Brain microvascular endothelial cell (primary cell): ENCODE data around the gene CAPN2.
A peak's percentile ranks its signal among the peaks of the same experiment; 100 is the strongest.

Experiments used
- DNase-seq: peaks from one replicate; pipeline ENCODE4 v3.0.0-alpha.2; 2020
- H3K27ac ChIP-seq: fragments of 250-450 bp; sonication (Bioruptor Pico); 2 replicates; pipeline ENCODE4 v1.5.1; 2020; ENCODE audit warnings: mild to moderate bottlenecking, moderate library complexity
- H3K27me3 ChIP-seq: fragments of 250-450 bp; sonication (Bioruptor Pico); replicated peaks from 2 replicates; pipeline ENCODE4 v1.5.1; 2020; ENCODE audit warnings: mild to moderate bottlenecking
- H3K36me3 ChIP-seq: fragments of 250-450 bp; sonication (Bioruptor Pico); replicated peaks from 2 replicates; pipeline ENCODE4 v1.5.1; 2020; ENCODE audit warnings: mild to moderate bottlenecking
- H3K4me3 ChIP-seq: 2 replicates; pipeline ENCODE4 v1.5.1; 2011; ENCODE audit warnings: low read depth, mild to moderate bottlenecking, control low read depth, low read length, moderate library complexity
- in situ Hi-C: cut with HindIII; loops from 2 replicates; pipeline ENCODE4 v1.10.0; 2017; ENCODE audit warnings: low sequenced_read_pairs, low pct_ligation_motif_present
- TF ChIP-seq, protein P1 (sequence below): IDR thresholded peaks from 2 replicates; pipeline ENCODE4 v1.5.1; 2011; ENCODE audit warnings: low read depth, mild to moderate bottlenecking, moderate library complexity, low read length, control low read depth, inconsistent platforms; ENCODE audit errors: missing control alignments

Gene CAPN2

DNA sequence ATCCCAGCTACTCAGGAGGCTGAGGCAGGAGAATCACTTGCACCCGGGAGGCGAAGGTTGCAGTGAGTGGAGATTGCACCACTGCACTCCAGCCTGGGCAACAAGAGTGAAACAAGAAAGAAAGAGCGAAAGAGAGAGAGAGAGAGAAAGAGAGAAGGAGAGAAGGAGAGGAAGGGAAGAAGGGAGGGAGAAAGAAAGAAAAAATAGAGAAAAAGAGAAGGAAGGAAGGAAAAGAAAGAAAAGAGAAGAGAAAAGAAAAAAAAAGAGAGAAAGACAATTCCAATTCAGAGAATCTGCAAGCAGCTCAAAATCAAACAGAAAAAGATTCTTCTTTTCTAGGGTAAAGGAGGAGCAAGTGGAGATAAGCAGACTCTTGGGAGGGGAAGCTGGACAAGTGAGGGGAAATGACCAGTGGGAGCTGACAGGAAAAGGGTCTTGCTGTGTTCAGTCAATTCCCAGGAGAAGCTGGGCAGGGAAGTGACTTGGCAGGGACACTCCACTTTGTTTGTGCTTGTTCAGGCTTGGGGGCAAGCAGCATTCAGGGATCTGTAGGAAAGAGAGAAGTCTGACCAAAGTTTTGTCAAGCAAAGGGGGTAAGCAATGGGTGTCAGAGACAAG, 3.6 kb upstream of the CAPN2 start:
- Histone ChIP-seq H3K27me3 (no peaks in the 10 kb centered on the region), H3K36me3 (peaks cover 7% of the 10 kb centered on the region), H3K27ac (peak overlapping the region; percentile 95), H3K4me3 (no peak overlapping the region)
- in situ Hi-C loops = no loop called here
- no peak for DNase-seq
- TF ChIP-seq, protein P1, sequence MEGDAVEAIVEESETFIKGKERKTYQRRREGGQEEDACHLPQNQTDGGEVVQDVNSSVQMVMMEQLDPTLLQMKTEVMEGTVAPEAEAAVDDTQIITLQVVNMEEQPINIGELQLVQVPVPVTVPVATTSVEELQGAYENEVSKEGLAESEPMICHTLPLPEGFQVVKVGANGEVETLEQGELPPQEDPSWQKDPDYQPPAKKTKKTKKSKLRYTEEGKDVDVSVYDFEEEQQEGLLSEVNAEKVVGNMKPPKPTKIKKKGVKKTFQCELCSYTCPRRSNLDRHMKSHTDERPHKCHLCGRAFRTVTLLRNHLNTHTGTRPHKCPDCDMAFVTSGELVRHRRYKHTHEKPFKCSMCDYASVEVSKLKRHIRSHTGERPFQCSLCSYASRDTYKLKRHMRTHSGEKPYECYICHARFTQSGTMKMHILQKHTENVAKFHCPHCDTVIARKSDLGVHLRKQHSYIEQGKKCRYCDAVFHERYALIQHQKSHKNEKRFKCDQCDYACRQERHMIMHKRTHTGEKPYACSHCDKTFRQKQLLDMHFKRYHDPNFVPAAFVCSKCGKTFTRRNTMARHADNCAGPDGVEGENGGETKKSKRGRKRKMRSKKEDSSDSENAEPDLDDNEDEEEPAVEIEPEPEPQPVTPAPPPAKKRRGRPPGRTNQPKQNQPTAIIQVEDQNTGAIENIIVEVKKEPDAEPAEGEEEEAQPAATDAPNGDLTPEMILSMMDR = no peak

DNA sequence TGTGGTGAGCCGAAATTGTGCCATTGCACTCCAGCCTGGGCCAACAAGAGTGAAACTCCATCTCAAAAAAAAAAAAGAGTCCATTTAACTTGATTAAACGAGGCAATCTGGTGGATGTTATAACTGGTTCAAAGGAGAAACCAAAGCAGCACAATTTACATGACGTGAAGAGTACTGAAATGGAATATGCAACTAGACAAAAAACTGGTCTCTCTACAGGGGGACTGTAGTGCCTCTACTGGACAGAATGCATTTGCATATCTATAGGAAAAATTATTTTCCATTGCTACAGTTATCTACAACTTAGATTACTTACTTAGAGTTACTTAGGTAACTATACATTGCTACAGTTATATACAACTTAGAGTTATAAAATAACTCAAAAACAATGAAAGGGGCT, 2.7 kb upstream of the CAPN2 start:
- DNase-seq = no peak
- TF ChIP-seq, protein P1 = peak; percentile 63
- Histone ChIP-seq H3K27ac (no peak overlapping the region), H3K36me3 (peaks cover 12% of the 10 kb centered on the region), H3K4me3 (no peak overlapping the region), H3K27me3 (no peaks in the 10 kb centered on the region)
- in situ Hi-C loops = no loop called here

DNA sequence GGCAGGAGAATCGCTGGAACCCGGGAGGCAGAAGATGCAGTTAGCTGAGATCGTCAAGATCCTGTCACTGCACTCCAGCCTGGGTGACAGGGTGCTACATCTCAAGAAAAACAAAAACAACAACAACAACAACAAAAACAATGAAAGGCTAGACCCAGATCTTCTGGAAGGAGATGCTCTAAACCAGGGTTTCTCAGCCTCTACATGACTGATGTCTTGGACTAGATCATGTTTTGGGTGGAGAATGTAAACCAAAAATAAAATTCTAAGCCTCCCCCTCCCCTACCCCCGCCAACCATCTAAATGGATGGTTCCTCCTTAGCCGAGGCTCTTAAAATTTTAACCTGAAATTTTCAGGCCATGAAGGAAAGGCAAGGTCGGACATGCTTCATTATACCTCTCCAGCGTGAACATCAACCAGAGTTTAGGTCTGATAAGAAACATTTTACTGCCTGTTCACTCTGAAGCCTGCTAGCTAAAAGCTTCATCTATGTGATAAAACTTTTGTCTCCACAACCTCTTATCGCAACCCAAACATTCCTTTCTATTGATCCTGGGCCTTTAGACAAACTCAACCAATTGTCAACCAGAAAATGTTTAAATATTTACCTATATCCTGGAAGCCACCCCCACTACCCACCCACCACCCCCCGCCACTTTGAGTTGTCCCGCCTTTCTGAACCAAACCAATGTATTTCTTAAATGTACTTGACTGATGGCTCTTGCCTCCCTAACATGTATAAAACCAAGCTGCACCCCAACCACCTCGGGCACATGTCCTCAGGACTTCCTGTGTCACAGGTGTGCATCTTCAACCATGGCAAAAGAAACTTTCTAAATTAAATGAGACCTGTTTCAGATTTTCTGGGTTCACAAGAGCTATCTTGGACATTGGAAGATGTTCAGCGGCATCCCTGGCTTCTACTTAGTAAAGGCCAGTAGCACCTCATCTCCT, 1.9 kb upstream of the CAPN2 start:
- Histone ChIP-seq H3K4me3 (no peak overlapping the region), H3K27me3 (no peaks in the 10 kb centered on the region), H3K27ac (no peak overlapping the region), H3K36me3 (peaks cover 16% of the 10 kb centered on the region)
- no peak for DNase-seq
- TF ChIP-seq, protein P1 = no peak
- in situ Hi-C loops = no loop called here

DNA sequence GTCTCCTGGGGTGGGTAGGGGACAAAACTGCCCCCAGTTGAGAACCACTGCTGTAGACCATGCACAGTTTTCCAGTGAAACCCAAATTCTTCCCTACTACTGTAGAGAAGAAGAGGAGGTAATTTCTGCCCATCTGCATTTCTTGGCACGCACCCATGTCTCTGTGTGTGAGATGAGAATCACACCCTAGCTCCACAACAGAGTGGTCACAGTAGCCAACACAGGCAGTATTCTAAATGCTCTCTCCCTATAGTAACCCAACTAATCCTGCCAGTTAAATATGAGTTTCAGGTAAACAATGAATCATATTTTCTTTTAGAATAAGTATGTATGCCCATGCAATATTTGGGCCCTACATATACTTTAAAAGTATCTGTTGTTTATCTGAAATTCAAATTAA, 1.2 kb upstream of the CAPN2 start:
- Histone ChIP-seq H3K27ac (no peak overlapping the region), H3K27me3 (no peaks in the 10 kb centered on the region), H3K4me3 (no peak overlapping the region), H3K36me3 (peaks cover 23% of the 10 kb centered on the region)
- in situ Hi-C loops = no loop called here
- DNase-seq = no peak
- TF ChIP-seq, protein P1 = no peak

DNA sequence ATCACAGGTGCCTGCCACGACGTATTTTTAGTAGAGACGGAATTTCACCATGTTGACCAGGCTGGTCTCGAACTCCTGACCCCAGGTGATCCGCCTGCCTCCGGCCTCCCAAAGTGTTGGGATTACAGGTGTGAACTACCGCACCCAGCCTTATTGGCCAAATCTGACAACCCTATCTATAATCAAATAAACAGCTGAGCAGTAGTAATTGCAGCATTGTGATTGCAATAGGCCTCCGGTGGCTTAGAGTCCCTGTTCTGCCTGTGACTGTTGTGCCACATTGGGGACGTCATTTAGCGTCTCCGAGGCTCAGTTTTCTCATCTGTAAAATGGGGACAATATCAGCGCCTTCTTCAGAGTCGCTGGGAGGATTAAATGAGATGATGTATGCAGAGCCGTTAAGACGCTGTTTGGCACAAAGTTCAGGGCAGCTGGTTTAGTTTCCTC, 569 bp upstream of the CAPN2 start:
- DNase-seq = no peak
- Histone ChIP-seq H3K4me3 (peak overlapping the region; percentile 36), H3K27me3 (no peaks in the 10 kb centered on the region), H3K27ac (peak overlapping the region; percentile 95), H3K36me3 (peaks cover 29% of the 10 kb centered on the region)
- TF ChIP-seq, protein P1 = no peak
- in situ Hi-C loops = no loop called here
